ENCODE measurements around the gene TUBA1C. TPM values are rescaled to one million over a fixed set of nuclear protein-coding genes. Genes with fewer than 3 reads are reported as not detected.
A peak's percentile ranks its signal among the peaks of the same experiment; 100 is the strongest.

The TUBA1C gene
- total and polyA plus RNA-seq, 9 of the 15 experiments (the other 6 are each of a cell fraction or from before 2014, with no cell fraction given): 755 to 3,012 (median 914) TPM

GRCh38 chr12:49232940-49233841, 31.7 kb upstream of the TUBA1C start (continued):
- TF ChIP-seq, protein P1, sequence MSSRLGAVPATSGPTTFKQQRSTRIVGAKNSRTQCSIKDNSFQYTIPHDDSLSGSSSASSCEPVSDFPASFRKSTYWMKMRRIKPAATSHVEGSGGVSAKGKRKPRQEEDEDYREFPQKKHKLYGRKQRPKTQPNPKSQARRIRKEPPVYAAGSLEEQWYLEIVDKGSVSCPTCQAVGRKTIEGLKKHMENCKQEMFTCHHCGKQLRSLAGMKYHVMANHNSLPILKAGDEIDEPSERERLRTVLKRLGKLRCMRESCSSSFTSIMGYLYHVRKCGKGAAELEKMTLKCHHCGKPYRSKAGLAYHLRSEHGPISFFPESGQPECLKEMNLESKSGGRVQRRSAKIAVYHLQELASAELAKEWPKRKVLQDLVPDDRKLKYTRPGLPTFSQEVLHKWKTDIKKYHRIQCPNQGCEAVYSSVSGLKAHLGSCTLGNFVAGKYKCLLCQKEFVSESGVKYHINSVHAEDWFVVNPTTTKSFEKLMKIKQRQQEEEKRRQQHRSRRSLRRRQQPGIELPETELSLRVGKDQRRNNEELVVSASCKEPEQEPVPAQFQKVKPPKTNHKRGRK (tag; IDR thresholded peaks at IDR 0.05): no peak
- TF ChIP-seq MAFF (IDR thresholded peaks at IDR 0.05; ENCODE audit: low read length) (peak; percentile 1; the same call in 1 of the 2 replicates), HDGF (IDR thresholded peaks at IDR 0.05) (no peak), TAF7 (tag; IDR thresholded peaks at IDR 0.05) (no peak), TAL1 (IDR thresholded peaks at IDR 0.05) (peak; percentile 97), ZNF780A (CRISPR knock-in tag; IDR thresholded peaks at IDR 0.05) (no peak), EWSR1 (IDR thresholded peaks at IDR 0.05; ENCODE audit: borderline replicate concordance, low read depth, partially characterized antibody) (no peak), DACH1 (IDR thresholded peaks at IDR 0.05; ENCODE audit: partially characterized antibody) (peak; percentile 72), PHB2 (IDR thresholded peaks at IDR 0.05; ENCODE audit: low read depth) (peak; percentile 93), ZKSCAN1 (IDR thresholded peaks at IDR 0.05; ENCODE audit: low read depth, low read length) (peak; percentile 84), KDM5B (IDR thresholded peaks at IDR 0.05; ENCODE audit: insufficient replicate concordance, low read depth, low read length) (peak; percentile 51), MED1 (CRISPR knock-in tag; IDR thresholded peaks at IDR 0.05; ENCODE audit: borderline replicate concordance) (no peak), SRSF1 (IDR thresholded peaks at IDR 0.05; ENCODE audit: low read depth, low read length) (no peak), MECOM (CRISPR knock-in tag; IDR thresholded peaks at IDR 0.05) (peak; percentile 57; the same call in 1 of the 2 replicates), ZNF511 (CRISPR knock-in tag; IDR thresholded peaks at IDR 0.05) (no peak), EZH2 (IDR thresholded peaks at IDR 0.05; ENCODE audit: borderline replicate concordance, low read depth, low read length) (no peak), FIP1L1 (IDR thresholded peaks at IDR 0.05; ENCODE audit: low read depth, low read length, poor library complexity, severe bottlenecking) (no peak), EP400 (IDR thresholded peaks at IDR 0.05) (peak; percentile 61), KLF10 (CRISPR knock-in tag; IDR thresholded peaks at IDR 0.05) (no peak), SMAD2 (IDR thresholded peaks at IDR 0.05; ENCODE audit: low read depth, low read length) (no peak), KLF13 (tag; IDR thresholded peaks at IDR 0.05; ENCODE audit: borderline replicate concordance, low read depth) (no peak), ZNF146 (CRISPR knock-in tag; IDR thresholded peaks at IDR 0.05; ENCODE audit: unreplicated experiment) (no peak), WHSC1 (IDR thresholded peaks at IDR 0.05; ENCODE audit: low read length) (no peak)
- TF ChIP-seq, protein P2, sequence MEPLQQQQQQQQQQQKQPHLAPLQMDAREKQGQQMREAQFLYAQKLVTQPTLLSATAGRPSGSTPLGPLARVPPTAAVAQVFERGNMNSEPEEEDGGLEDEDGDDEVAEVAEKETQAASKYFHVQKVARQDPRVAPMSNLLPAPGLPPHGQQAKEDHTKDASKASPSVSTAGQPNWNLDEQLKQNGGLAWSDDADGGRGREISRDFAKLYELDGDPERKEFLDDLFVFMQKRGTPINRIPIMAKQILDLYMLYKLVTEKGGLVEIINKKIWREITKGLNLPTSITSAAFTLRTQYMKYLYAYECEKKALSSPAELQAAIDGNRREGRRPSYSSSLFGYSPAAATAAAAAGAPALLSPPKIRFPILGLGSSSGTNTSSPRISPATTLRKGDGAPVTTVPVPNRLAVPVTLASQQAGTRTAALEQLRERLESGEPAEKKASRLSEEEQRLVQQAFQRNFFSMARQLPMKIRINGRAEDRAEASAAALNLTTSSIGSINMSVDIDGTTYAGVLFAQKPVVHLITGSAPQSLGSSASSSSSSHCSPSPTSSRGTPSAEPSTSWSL (CRISPR knock-in tag; IDR thresholded peaks at IDR 0.05; ENCODE audit: borderline replicate concordance): no peak
- TF ChIP-seq, protein P3, sequence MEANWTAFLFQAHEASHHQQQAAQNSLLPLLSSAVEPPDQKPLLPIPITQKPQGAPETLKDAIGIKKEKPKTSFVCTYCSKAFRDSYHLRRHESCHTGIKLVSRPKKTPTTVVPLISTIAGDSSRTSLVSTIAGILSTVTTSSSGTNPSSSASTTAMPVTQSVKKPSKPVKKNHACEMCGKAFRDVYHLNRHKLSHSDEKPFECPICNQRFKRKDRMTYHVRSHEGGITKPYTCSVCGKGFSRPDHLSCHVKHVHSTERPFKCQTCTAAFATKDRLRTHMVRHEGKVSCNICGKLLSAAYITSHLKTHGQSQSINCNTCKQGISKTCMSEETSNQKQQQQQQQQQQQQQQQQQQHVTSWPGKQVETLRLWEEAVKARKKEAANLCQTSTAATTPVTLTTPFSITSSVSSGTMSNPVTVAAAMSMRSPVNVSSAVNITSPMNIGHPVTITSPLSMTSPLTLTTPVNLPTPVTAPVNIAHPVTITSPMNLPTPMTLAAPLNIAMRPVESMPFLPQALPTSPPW (CRISPR knock-in tag; IDR thresholded peaks at IDR 0.05): peak; percentile 74

Data from K562 (cell line).